HG02798 (cell line): ENCODE measurements around the gene TGFBR2.

Experiments
- ATAC-seq: cut with Tn5 transposase; IDR thresholded peaks from one replicate; pipeline ENCODE4 v1.9.1; 2021; ENCODE audit warnings: mild to moderate bottlenecking; ENCODE audit not compliant: unreplicated experiment, poor library complexity

TGFBR2 gene

GRCh38 chr3:30600572-30600971, 5.8 kb upstream of the TGFBR2 start:
- no peak for ATAC-seq

GRCh38 chr3:30602946-30603345, 3.5 kb upstream of the TGFBR2 start:
- no peak for ATAC-seq

GRCh38 chr3:30604093-30604492, 2.3 kb upstream of the TGFBR2 start:
- no peak for ATAC-seq

GRCh38 chr3:30604558-30604957, 1.8 kb upstream of the TGFBR2 start:
- ATAC-seq = no peak

- no peak for ATAC-seq
Observed at GRCh38 chr3:30605005-30605404, 1.4 kb upstream of the TGFBR2 start.

GRCh38 chr3:30605706-30606300, 598 bp upstream of the TGFBR2 start:
- no peak for ATAC-seq

GRCh38 chr3:30607032-30607833, 832 bp downstream of the TGFBR2 start:
- peak; percentile 49 for ATAC-seq

GRCh38 chr3:30608598-30608947, 2.2 kb downstream of the TGFBR2 start:
- ATAC-seq = no peak

- ATAC-seq = no peak
Observed at GRCh38 chr3:30609930-30610701, 3.7 kb downstream of the TGFBR2 start.

GRCh38 chr3:30610702-30611368, 4.4 kb downstream of the TGFBR2 start:
- no peak for ATAC-seq

GRCh38 chr3:30611613-30612436, 5.4 kb downstream of the TGFBR2 start:
- no peak for ATAC-seq

- ATAC-seq = no peak
Observed at GRCh38 chr3:30612437-30613132, 6.2 kb downstream of the TGFBR2 start.

GRCh38 chr3:30613133-30613825, 6.9 kb downstream of the TGFBR2 start:
- no peak for ATAC-seq

GRCh38 chr3:30614373-30614772, 8.0 kb downstream of the TGFBR2 start:
- no peak for ATAC-seq

GRCh38 chr3:30614943-30615342, 8.5 kb downstream of the TGFBR2 start:
- no peak for ATAC-seq

GRCh38 chr3:30615615-30616346, 9.4 kb downstream of the TGFBR2 start:
- ATAC-seq = no peak

GRCh38 chr3:30616347-30617027, 10.1 kb downstream of the TGFBR2 start:
- no peak for ATAC-seq

- ATAC-seq = no peak
Observed at GRCh38 chr3:30617069-30617468, 10.7 kb downstream of the TGFBR2 start.
